Activated CD4-positive, alpha-beta T cell treated with anti-CD3 and anti-CD28 coated beads for 24 hours (primary cell): ENCODE measurements around the gene FES.

Source experiments
- DNase-seq, 2 donors: peaks; one replicate each; pipeline ENCODE4 v3.0.0-alpha.2; 2020; ENCODE audit warnings: low read depth in 2 of 2

The FES gene

DNA sequence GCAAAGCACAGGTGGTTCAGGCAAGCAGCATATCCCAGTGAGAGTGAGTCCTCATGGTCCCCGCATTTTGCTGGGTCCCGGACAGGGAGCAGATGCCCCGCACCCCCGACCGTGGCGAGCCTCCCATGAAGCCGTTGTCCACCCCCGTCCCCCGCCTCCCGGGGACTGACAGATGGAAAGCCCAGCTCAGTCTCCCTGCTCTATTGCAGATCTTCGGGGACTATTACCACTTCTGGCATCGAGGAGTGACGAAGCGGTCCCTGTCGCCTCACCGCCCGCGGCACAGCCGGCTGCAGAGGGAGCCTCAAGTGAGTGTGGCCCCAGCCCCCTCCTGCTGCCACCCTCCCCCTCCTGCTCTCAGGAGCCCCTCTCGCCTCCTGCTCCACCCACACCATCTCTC, 8.3 kb upstream of the FES start:
- DNase-seq = no peak

DNA sequence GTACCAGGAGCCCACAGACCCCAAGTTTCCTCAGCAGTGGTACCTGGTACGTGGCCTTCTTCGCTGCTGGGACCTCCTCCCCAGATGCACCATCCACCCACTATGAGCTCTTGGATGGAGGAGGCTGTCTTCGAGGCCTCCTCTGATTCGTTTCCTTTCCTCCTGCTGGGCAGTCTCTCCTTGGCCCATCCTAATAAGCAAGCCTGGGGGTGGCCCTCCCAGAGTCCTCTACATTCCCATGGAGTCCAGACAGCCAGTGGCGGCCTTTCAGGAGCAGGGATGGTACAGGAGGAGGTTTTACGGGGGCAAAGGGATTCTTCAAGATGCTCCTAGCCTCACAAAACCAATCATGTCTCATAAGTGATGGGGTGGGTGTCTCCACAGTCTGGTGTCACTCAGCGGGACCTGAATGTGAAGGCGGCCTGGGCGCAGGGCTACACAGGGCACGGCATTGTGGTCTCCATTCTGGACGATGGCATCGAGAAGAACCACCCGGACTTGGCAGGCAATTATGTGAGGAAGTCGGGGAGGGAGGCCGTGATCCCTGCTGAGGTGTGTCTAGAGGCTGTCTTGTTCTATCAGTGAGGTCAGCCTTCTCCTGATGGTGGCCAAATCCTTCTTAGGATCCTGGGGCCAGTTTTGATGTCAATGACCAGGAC, 7.7 kb upstream of the FES start:
- no peak for DNase-seq

DNA sequence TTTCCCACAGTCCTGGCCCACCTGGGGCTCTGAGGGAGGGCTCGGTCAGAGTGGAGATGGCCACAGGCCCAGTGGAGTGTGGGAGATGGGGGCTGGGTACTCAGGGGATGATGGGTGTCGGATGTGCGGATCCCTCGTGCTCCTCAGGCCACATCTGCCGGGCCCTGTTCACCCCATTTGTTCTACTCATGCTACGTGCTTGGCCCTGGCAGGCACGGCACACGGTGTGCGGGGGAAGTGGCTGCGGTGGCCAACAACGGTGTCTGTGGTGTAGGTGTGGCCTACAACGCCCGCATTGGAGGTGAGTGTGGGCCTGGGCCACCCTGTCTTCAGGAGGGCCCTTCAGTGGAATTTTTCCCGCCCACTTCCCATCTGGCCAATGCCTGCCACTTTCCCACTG, 7.0 kb upstream of the FES start:
- no peak for DNase-seq

DNA sequence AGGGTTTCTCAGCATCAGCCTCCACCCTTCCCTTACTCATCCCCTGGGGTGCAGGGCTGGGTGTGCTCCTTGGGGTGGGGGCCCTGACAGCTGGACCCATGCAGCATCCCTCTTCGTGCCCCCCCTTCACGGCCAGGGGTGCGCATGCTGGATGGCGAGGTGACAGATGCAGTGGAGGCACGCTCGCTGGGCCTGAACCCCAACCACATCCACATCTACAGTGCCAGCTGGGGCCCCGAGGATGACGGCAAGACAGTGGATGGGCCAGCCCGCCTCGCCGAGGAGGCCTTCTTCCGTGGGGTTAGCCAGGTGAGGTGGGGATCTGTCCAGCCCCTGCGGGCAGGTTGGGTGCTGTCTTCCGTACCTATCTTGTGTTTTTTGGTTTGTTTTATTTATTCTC, 6.3 kb upstream of the FES start:
- no peak for DNase-seq

DNA sequence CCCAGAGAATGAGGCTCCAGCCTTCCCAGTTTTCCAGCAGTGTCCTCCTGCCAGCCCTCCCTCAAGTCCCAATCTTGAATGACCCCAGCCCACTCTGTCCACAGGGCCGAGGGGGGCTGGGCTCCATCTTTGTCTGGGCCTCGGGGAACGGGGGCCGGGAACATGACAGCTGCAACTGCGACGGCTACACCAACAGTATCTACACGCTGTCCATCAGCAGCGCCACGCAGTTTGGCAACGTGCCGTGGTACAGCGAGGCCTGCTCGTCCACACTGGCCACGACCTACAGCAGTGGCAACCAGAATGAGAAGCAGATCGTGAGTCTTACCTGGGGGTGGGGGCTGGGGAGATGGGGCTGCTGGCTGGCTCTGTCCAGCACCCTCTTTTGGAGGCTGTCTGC, 5.6 kb upstream of the FES start:
- DNase-seq = no peak

DNA sequence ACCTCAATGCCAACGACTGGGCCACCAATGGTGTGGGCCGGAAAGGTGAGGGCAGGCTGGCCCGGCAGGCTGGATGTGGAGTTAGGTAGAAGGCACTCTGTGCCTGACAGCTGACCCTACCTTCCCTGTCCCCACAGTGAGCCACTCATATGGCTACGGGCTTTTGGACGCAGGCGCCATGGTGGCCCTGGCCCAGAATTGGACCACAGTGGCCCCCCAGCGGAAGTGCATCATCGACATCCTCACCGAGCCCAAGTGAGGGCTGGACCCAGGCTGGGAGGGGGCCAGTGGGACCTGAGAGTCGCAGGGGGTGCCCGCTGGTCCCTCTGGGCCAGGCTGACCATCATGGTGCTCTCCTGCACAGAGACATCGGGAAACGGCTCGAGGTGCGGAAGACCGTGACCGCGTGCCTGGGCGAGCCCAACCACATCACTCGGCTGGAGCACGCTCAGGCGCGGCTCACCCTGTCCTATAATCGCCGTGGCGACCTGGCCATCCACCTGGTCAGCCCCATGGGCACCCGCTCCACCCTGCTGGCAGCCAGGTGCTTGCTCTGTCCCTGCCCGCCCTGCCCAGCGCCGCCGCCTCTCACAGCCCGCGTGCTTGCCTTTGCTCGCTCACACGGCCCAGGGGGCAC, 4.5 kb upstream of the FES start:
- no peak for DNase-seq

DNA sequence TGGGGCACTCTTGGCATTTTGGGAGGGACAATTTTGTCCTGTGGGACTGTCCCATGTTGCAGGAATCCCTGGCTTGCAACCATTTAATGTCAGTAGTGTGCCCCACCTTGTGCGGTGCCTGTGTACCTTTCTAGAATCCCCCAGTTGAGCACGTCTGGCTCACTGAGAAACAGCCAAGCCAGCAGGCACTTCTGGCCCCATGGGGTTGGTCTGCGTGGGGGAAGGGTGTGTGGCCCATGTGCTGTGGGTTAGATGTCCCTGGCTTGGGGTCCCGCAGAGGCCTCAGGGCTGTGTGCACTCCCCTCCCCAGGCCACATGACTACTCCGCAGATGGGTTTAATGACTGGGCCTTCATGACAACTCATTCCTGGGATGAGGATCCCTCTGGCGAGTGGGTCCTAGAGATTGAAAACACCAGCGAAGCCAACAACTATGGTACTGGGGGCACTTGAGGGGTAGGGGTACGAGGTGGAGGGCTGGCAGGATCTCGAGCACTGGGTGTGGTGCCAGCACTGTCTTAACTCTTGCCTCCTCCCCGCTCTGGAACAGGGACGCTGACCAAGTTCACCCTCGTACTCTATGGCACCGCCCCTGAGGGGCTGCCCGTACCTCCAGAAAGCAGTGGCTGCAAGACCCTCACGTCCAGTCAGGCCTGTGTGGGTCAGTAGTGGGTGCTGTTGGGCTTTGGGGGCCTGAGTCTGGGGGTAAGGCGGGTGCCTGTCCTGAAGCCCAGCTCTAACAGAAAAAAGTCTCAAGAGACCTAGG, 3.7 kb upstream of the FES start:
- DNase-seq = no peak

DNA sequence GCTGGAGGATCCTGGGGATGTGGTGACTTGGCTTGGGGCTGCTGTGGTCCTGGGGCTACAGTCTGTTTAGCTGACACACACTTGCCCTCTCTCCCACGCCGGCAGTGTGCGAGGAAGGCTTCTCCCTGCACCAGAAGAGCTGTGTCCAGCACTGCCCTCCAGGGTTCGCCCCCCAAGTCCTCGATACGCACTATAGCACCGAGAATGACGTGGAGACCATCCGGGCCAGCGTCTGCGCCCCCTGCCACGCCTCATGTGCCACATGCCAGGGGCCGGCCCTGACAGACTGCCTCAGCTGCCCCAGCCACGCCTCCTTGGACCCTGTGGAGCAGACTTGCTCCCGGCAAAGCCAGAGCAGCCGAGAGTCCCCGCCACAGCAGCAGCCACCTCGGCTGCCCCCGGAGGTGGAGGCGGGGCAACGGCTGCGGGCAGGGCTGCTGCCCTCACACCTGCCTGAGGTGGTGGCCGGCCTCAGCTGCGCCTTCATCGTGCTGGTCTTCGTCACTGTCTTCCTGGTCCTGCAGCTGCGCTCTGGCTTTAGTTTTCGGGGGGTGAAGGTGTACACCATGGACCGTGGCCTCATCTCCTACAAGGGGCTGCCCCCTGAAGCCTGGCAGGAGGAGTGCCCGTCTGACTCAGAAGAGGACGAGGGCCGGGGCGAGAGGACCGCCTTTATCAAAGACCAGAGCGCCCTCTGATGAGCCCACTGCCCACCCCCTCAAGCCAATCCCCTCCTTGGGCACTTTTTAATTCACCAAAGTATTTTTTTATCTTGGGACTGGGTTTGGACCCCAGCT, 2.9 kb upstream of the FES start:
- DNase-seq = no peak

DNA sequence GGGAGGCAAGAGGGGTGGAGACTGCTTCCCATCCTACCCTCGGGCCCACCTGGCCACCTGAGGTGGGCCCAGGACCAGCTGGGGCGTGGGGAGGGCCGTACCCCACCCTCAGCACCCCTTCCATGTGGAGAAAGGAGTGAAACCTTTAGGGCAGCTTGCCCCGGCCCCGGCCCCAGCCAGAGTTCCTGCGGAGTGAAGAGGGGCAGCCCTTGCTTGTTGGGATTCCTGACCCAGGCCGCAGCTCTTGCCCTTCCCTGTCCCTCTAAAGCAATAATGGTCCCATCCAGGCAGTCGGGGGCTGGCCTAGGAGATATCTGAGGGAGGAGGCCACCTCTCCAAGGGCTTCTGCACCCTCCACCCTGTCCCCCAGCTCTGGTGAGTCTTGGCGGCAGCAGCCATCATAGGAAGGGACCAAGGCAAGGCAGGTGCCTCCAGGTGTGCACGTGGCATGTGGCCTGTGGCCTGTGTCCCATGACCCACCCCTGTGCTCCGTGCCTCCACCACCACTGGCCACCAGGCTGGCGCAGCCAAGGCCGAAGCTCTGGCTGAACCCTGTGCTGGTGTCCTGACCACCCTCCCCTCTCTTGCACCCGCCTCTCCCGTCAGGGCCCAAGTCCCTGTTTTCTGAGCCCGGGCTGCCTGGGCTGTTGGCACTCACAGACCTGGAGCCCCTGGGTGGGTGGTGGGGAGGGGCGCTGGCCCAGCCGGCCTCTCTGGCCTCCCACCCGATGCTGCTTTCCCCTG, 2.2 kb upstream of the FES start:
- no peak for DNase-seq

DNA sequence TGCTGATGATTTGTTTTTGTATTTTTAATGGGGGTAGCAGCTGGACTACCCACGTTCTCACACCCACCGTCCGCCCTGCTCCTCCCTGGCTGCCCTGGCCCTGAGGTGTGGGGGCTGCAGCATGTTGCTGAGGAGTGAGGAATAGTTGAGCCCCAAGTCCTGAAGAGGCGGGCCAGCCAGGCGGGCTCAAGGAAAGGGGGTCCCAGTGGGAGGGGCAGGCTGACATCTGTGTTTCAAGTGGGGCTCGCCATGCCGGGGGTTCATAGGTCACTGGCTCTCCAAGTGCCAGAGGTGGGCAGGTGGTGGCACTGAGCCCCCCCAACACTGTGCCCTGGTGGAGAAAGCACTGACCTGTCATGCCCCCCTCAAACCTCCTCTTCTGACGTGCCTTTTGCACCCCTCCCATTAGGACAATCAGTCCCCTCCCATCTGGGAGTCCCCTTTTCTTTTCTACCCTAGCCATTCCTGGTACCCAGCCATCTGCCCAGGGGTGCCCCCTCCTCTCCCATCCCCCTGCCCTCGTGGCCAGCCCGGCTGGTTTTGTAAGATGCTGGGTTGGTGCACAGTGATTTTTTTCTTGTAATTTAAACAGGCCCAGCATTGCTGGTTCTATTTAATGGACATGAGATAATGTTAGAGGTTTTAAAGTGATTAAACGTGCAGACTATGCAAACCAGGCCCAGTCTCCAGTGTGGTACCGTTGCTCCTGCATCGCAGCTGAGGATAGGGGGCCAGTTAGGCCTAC, 1.4 kb upstream of the FES start:
- DNase-seq = no peak

DNA sequence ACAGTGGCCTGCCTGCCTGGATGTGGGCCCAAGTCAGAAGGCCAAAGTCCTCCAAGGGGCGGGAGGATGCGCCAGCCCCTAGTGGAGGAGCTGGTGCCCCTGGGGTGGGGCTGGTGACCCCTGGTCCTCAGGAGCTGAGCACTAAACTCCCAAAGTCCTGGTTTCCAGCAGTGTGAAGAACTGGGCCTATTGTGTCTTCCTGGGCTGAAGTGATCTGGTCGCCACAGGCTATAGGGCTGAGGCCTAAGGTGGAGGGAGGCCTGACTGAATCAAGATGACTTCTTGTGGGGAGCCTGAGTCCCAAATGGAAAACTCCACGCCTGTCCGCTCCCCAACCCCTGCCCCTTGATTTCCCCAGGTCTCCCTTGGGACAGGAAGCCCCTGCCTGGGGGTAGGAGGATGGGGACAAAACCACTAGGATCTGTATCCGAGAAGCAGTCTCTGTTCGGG, 753 bp upstream of the FES start:
- no peak for DNase-seq

DNA sequence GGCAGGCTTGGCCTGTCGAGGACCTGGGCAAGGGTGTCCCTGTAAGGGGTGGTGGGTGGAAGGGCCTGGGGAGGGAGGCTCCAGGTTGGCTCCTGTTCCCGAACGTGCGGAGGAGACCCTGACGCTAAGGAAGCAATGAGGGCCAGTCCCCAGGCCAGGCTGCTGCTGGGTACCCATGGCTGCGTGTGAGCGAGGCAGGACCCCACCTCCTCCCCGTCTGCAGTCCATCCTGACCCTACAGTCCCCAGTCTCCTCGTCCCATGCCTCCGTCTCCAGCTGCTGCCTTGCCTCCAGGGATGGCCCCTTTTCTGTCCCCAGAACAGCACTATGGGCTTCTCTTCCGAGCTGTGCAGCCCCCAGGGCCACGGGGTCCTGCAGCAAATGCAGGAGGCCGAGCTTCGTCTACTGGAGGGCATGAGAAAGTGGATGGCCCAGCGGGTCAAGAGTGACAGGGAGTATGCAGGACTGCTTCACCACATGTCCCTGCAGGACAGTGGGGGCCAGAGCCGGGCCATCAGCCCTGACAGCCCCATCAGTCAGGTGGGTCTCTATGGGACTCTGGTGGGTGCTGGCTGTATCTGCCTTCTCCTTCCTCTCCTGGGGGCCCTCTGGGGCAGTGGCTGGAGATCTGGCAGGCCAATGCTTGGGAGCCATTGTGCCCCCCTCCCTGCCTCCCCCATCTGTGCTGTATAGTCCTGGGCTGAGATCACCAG, 571 bp downstream of the FES start:
- DNase-seq = no peak

DNA sequence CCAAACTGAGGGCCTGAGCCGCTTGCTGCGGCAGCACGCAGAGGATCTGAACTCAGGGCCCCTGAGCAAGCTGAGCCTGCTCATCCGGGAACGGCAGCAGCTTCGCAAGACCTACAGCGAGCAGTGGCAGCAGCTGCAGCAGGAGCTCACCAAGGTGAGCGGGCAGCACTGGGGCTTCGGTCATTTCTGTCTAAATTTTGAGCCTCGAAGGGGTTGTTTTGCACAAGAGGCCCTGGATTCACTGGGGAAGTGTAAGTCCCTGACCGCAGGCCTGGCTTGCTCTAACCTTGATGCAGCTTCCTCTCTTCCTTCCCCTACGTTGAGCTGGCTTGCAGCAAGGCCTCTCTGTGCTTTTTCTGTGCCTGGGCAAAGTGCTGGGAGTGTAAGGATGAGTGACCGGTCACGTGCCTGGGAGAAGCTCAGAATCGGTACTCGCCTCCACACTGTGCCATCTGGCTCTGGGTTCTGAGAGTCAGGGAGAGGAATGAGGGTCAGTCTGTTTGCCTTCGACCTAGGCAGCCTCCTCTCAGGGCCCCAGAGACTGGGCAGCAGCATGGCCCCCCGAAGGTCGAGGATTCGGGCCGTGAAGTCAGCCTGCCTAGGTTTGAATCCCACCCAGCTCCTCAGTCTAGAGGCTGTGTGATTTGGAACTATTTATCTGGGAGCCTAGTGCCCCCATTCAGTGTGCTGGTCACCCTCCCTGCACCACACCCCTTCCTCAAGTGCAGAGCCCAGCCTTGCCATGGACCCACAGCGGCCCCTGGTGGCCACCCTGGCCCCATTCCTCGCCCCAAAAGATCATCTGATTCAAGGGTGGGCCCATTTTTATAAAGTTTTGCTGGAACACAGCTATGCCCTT, 1.4 kb downstream of the FES start:
- peak; percentile 79 to 81 for DNase-seq

DNA sequence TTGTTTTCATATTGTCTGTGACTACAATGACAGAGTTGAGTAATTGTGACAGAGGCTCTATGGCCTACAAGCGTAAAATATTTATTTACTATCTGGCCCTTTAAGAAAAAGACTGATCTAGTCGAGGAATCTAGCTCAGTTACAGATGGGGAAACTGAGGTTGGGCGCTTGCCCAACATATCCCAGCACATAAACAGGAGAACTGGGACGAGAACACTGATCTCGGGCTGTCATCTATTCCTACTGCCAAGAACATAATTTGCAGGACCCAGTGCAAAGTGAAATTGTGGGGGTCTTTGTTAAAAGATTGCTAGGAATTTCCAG, 1.9 kb downstream of the FES start:
- no peak for DNase-seq

DNA sequence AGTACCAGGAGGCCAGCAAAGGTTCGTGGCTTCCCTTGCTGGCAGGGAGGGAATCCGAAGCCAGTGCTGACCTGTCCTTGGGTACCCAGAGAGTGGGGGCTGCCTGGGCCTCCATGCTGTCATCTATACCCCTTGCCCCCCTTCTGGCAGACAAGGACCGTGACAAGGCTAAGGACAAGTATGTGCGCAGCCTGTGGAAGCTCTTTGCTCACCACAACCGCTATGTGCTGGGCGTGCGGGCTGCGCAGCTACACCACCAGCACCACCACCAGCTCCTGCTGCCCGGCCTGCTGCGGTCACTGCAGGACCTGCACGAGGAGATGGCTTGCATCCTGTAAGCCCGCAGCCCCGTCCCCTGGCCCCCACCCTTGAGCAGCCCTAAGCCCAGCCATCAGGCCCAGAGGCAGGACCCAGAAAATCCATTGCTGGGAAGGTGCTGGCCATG, 2.8 kb downstream of the FES start:
- DNase-seq = no peak

DNA sequence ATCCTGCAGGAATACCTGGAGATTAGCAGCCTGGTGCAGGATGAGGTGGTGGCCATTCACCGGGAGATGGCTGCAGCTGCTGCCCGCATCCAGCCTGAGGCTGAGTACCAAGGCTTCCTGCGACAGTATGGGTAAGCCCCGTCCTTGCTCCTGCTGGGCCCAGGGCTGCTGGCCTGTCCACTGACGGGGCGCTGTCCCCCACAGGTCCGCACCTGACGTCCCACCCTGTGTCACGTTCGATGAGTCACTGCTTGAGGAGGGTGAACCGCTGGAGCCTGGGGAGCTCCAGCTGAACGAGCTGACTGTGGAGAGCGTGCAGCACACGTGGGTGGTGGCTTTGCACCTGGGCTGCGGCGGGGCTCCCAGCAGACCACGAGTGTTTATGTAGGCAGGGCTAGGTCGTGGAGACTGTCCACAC, 5.0 kb downstream of the FES start:
- DNase-seq = no peak

DNA sequence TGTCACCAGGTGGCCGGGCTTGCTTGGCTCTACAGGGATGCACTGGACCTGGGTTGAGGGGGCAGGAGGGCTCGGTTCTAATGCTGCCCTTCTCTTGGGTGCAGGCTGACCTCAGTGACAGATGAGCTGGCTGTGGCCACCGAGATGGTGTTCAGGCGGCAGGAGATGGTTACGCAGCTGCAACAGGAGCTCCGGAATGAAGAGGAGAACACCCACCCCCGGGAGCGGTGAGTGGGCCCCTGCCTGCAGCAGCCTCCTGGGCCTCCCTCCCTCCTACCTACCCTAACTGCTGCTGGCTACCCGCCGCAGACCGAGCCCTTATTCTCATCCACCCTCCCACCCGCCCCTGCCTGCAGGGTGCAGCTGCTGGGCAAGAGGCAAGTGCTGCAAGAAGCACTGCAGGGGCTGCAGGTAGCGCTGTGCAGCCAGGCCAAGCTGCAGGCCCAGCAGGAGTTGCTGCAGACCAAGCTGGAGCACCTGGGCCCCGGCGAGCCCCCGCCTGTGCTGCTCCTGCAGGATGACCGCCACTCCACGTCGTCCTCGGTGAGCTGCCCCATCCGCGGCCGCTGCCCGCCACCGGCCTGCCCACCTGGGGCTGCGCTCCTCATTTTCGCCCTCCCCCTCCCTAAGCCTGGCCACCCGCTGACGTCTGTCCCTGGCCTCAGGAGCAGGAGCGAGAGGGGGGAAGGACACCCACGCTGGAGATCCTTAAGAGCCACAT, 5.6 kb downstream of the FES start:
- DNase-seq = no peak

DNA sequence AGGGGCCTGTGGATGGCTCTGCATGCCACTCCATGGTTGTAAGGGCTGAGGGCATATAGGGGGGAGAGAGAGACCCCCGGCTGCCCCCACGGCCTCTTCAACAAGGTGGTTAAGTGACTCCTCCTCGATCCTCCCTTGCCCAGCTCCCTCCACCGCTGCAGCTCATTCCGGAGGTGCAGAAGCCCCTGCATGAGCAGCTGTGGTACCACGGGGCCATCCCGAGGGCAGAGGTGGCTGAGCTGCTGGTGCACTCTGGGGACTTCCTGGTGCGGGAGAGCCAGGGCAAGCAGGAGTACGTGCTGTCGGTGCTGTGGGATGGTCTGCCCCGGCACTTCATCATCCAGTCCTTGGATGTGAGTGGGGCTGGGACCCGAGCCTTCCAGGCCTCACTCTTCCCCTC, 6.5 kb downstream of the FES start:
- DNase-seq = no peak
